Immature natural killer cell (primary cell): ENCODE measurements around the gene VWC2L. TPM values are rescaled to one million over a fixed set of nuclear protein-coding genes. Genes with fewer than 3 reads are reported as not detected.

Source experiments
- DNase-seq, 3 donors: peaks; one replicate each; pipeline ENCODE4 v3.0.0; 2022; ENCODE audit warnings: mixed read lengths in 1 of 3
- H3K27ac Mint-ChIP-seq, 6 donors: one replicate each; pipeline ENCODE4 v1.8.0; 2020; ENCODE audit warnings: mixed read lengths in 6 of 6, mild to moderate bottlenecking in 5 of 6, inconsistent platforms in 4 of 6, moderate library complexity in 3 of 6
- H3K27me3 Mint-ChIP-seq, 3 donors: one replicate each; pipeline ENCODE4 v1.8.0; 2020 to 2021; ENCODE audit warnings: low read depth in 3 of 3, mild to moderate bottlenecking in 3 of 3, mixed read lengths in 3 of 3, moderate library complexity in 3 of 3, inconsistent platforms in 1 of 3
- H3K36me3 Mint-ChIP-seq, 3 donors: one replicate each; pipeline ENCODE4 v1.8.0; 2020; ENCODE audit warnings: mixed read lengths in 3 of 3, inconsistent platforms in 2 of 3, mild to moderate bottlenecking in 2 of 3
- H3K4me1 Mint-ChIP-seq, 2 donors: one replicate each; pipeline ENCODE4 v1.8.0; 2020; ENCODE audit warnings: inconsistent platforms in 2 of 2, mild to moderate bottlenecking in 2 of 2, mixed read lengths in 2 of 2, moderate library complexity in 1 of 2
- H3K4me3 Mint-ChIP-seq, 5 donors: one replicate each; pipeline ENCODE4 v1.8.0; 2020; ENCODE audit warnings: mild to moderate bottlenecking in 5 of 5, mixed read lengths in 5 of 5, inconsistent platforms in 3 of 5, moderate library complexity in 3 of 5
- H3K9me3 Mint-ChIP-seq, 6 donors: one replicate each; pipeline ENCODE4 v1.8.0; 2020; ENCODE audit warnings: mild to moderate bottlenecking in 6 of 6, mixed read lengths in 6 of 6, inconsistent platforms in 4 of 6, moderate library complexity in 3 of 6
- polyA plus RNA-seq, 3 donors: library from polyadenylated mRNA; unstranded; fragments of 300-500 nt; fragmentation: Illumina TruSeq; gene quantifications; one replicate each; pipeline ENCODE4 v1.2.3, GENCODE V29; 2021

The VWC2L gene
- polyA plus RNA-seq, 3 donors from 2014 or later, result not detected

GRCh38 chr2:214529514-214529913 lies 118.7 kb downstream of the VWC2L start:
- Mint-ChIP-seq H3K36me3 (no peaks in the 10 kb centered on the region), H3K27me3 (peaks cover 0 to 5% (median 0%) of the 10 kb centered on the region in 3 donors), H3K27ac (no peak overlapping the region), H3K4me1 (no peaks in the 10 kb centered on the region), H3K4me3 (no peak overlapping the region), H3K9me3 (peaks cover 0 to 4% (median 0%) of the 10 kb centered on the region in 6 donors)
- no peak for DNase-seq

GRCh38 chr2:214533541-214533940 lies 122.7 kb downstream of the VWC2L start:
- Mint-ChIP-seq H3K4me1 (no peaks in the 10 kb centered on the region), H3K36me3 (no peaks in the 10 kb centered on the region), H3K27me3 (peaks cover 0 to 2% (median 1%) of the 10 kb centered on the region in 3 donors), H3K27ac (no peak overlapping the region), H3K9me3 (peaks cover 0 to 4% (median 0%) of the 10 kb centered on the region in 6 donors), H3K4me3 (no peak overlapping the region)
- DNase-seq, result no peak

GRCh38 chr2:214536625-214537024 lies 125.8 kb downstream of the VWC2L start:
- DNase-seq, result no peak
- no peaks in the 10 kb centered on the region for H3K36me3 Mint-ChIP-seq
- H3K4me1 Mint-ChIP-seq, result no peaks in the 10 kb centered on the region
- H3K27me3 Mint-ChIP-seq, result peaks cover 0 to 2% (median 1%) of the 10 kb centered on the region in 3 donors
- no peaks in the 10 kb centered on the region for H3K9me3 Mint-ChIP-seq
- no peak overlapping the region for H3K4me3 Mint-ChIP-seq
- no peak overlapping the region for H3K27ac Mint-ChIP-seq

- H3K27me3 Mint-ChIP-seq, result peaks cover 0 to 2% (median 1%) of the 10 kb centered on the region in 3 donors
- H3K4me3 Mint-ChIP-seq, result no peak overlapping the region
- no peak overlapping the region for H3K27ac Mint-ChIP-seq
Measured at GRCh38 chr2:214537929-214538328, 127.1 kb downstream of the VWC2L start.

GRCh38 chr2:214542295-214542694 lies 131.4 kb downstream of the VWC2L start:
- no peak overlapping the region for H3K4me3 Mint-ChIP-seq

More at GRCh38 chr2:214537929-214538328, 127.1 kb downstream of the VWC2L start:
- Mint-ChIP-seq H3K36me3 (no peaks in the 10 kb centered on the region), H3K4me1 (no peaks in the 10 kb centered on the region), H3K9me3 (no peaks in the 10 kb centered on the region)
- DNase-seq, result no peak

GRCh38 chr2:214542866-214543265 lies 132.0 kb downstream of the VWC2L start:
- no peaks in the 10 kb centered on the region for H3K4me1 Mint-ChIP-seq
- no peak overlapping the region for H3K4me3 Mint-ChIP-seq
- H3K36me3 Mint-ChIP-seq, result no peaks in the 10 kb centered on the region
- DNase-seq, result no peak
- no peaks in the 10 kb centered on the region for H3K27me3 Mint-ChIP-seq
- H3K27ac Mint-ChIP-seq, result no peak overlapping the region
- H3K9me3 Mint-ChIP-seq, result peaks cover 0 to 2% (median 0%) of the 10 kb centered on the region in 6 donors

More at GRCh38 chr2:214542295-214542694, 131.4 kb downstream of the VWC2L start:
- Mint-ChIP-seq H3K27ac (no peak overlapping the region), H3K4me1 (no peaks in the 10 kb centered on the region), H3K36me3 (no peaks in the 10 kb centered on the region), H3K9me3 (peaks cover 0 to 2% (median 0%) of the 10 kb centered on the region in 6 donors), H3K27me3 (no peaks in the 10 kb centered on the region)
- DNase-seq, result no peak

- peaks cover 0 to 2% (median 0%) of the 10 kb centered on the region in 6 donors for H3K9me3 Mint-ChIP-seq
- no peaks in the 10 kb centered on the region for H3K36me3 Mint-ChIP-seq
- no peaks in the 10 kb centered on the region for H3K27me3 Mint-ChIP-seq
- no peaks in the 10 kb centered on the region for H3K4me1 Mint-ChIP-seq
- no peak for DNase-seq
- no peak overlapping the region for H3K4me3 Mint-ChIP-seq
- H3K27ac Mint-ChIP-seq, result no peak overlapping the region
Measured at GRCh38 chr2:214543386-214543955, 132.6 kb downstream of the VWC2L start.

- H3K27me3 Mint-ChIP-seq, result no peaks in the 10 kb centered on the region
- DNase-seq, result no peak
- H3K27ac Mint-ChIP-seq, result no peak overlapping the region
- no peaks in the 10 kb centered on the region for H3K4me1 Mint-ChIP-seq
- no peak overlapping the region for H3K4me3 Mint-ChIP-seq
- H3K36me3 Mint-ChIP-seq, result no peaks in the 10 kb centered on the region
- H3K9me3 Mint-ChIP-seq, result peaks cover 0 to 2% (median 0%) of the 10 kb centered on the region in 6 donors
Measured at GRCh38 chr2:214545898-214546542, 135.2 kb downstream of the VWC2L start.

GRCh38 chr2:214547931-214548330 lies 137.1 kb downstream of the VWC2L start:
- peaks cover 0 to 2% (median 0%) of the 10 kb centered on the region in 6 donors for H3K9me3 Mint-ChIP-seq
- no peak for DNase-seq
- H3K27ac Mint-ChIP-seq, result no peak overlapping the region
- H3K36me3 Mint-ChIP-seq, result no peaks in the 10 kb centered on the region
- no peaks in the 10 kb centered on the region for H3K27me3 Mint-ChIP-seq
- H3K4me1 Mint-ChIP-seq, result no peaks in the 10 kb centered on the region
- no peak overlapping the region for H3K4me3 Mint-ChIP-seq

GRCh38 chr2:214549946-214550345 lies 139.1 kb downstream of the VWC2L start:
- DNase-seq, result no peak
- H3K27me3 Mint-ChIP-seq, result no peaks in the 10 kb centered on the region
- no peak overlapping the region for H3K27ac Mint-ChIP-seq

GRCh38 chr2:214550786-214551185 lies 139.9 kb downstream of the VWC2L start:
- no peak for DNase-seq
- Mint-ChIP-seq H3K27ac (no peak overlapping the region), H3K4me3 (no peak overlapping the region), H3K27me3 (no peaks in the 10 kb centered on the region), H3K4me1 (no peaks in the 10 kb centered on the region), H3K9me3 (peaks cover 0 to 2% (median 0%) of the 10 kb centered on the region in 6 donors), H3K36me3 (no peaks in the 10 kb centered on the region)

More at GRCh38 chr2:214549946-214550345, 139.1 kb downstream of the VWC2L start:
- Mint-ChIP-seq H3K36me3 (no peaks in the 10 kb centered on the region), H3K4me1 (no peaks in the 10 kb centered on the region), H3K9me3 (peaks cover 0 to 1% (median 0%) of the 10 kb centered on the region in 6 donors), H3K4me3 (no peak overlapping the region)

- H3K9me3 Mint-ChIP-seq, result peaks cover 0 to 13% (median 1%) of the 10 kb centered on the region in 6 donors
- H3K4me1 Mint-ChIP-seq, result no peaks in the 10 kb centered on the region
- peaks cover 0 to 2% (median 0%) of the 10 kb centered on the region in 3 donors for H3K27me3 Mint-ChIP-seq
- H3K36me3 Mint-ChIP-seq, result no peaks in the 10 kb centered on the region
- H3K4me3 Mint-ChIP-seq, result no peak overlapping the region
- DNase-seq, result no peak
- no peak overlapping the region for H3K27ac Mint-ChIP-seq
Measured at GRCh38 chr2:214557884-214558283, 147.0 kb downstream of the VWC2L start.

GRCh38 chr2:214558341-214558740 lies 147.5 kb downstream of the VWC2L start:
- Mint-ChIP-seq H3K27ac (no peak overlapping the region), H3K9me3 (peaks cover 0 to 13% (median 1%) of the 10 kb centered on the region in 6 donors), H3K36me3 (no peaks in the 10 kb centered on the region), H3K4me1 (no peaks in the 10 kb centered on the region), H3K27me3 (peaks cover 0 to 2% (median 0%) of the 10 kb centered on the region in 3 donors), H3K4me3 (no peak overlapping the region)
- DNase-seq, result no peak

- DNase-seq, result no peak
- no peaks in the 10 kb centered on the region for H3K4me1 Mint-ChIP-seq
- no peaks in the 10 kb centered on the region for H3K36me3 Mint-ChIP-seq
- H3K9me3 Mint-ChIP-seq, result peaks cover 0 to 13% (median 2%) of the 10 kb centered on the region in 6 donors
- H3K4me3 Mint-ChIP-seq, result no peak overlapping the region
- peaks cover 0 to 4% (median 0%) of the 10 kb centered on the region in 3 donors for H3K27me3 Mint-ChIP-seq
- no peak overlapping the region for H3K27ac Mint-ChIP-seq
Measured at GRCh38 chr2:214560176-214560575, 149.3 kb downstream of the VWC2L start.
